HG02981 (cell line): ENCODE data around the gene SPRY4.
"Not testable (repeated sequence)": the region's sequence is repeated elsewhere in the genome, so short reads cannot be mapped to it uniquely, and the experiment has no call there.

Experiments
- ATAC-seq: cut with Tn5 transposase; IDR thresholded peaks from one replicate; pipeline ENCODE4 v1.9.1; 2021; ENCODE audit warnings: mild to moderate bottlenecking, moderate library complexity; ENCODE audit not compliant: unreplicated experiment

The SPRY4 gene

DNA sequence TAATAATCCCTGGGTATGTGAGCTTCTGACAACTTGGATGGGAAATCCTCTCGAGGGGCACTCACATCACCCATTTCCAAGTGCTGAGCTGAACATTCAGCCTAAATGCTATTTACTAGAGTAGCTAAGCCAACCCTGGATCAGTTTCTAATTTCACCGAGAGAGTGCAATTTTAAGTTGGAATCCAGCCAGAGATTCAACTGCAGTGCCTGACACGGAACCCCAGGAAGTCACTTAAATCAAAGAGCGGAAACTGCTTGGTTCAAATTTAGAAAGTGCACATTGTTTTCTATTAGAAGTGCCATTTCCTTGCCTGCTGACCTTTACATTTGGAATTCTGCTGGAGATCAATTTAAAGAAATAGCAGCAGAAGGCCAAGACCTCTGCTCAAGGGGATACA lies 8.8 kb downstream of the SPRY4 start:
- ATAC-seq: no peak

DNA sequence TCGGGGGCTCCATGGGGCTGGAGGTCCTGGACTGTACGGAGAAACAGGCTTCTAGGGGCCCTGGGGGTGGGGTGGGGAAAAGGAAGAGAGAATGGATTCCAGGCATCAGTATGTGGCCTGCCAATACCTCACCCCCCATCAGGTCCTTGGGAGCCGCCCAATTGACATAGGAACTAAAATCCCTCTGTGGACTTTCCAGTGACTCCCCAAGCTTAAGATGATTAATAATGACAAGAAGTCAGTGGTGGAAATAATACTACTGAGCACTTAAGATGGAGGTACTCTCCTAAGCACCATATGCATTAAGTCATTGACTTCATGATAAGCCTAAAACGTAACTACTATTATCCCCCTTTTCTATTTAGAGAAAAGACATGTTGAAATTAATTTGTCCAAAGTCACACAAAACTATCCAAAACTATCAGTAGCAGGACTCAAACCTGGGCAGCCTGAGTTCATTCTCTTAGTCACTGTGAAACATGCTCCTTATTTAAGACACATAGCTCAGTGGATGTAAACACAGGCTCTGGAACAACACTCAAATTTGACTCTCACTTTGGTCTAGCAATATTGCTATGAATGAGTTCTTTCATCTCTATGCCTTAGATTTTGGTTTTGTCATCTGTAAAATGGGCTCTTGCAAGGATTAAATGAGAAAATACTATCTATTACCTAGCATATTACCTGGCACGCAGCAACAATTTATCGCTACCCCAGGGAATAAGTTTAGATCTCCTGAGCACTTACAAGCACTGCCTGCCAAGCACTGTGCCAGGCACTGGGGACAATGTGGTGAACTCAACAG lies 9.5 kb downstream of the SPRY4 start:
- ATAC-seq: no peak

DNA sequence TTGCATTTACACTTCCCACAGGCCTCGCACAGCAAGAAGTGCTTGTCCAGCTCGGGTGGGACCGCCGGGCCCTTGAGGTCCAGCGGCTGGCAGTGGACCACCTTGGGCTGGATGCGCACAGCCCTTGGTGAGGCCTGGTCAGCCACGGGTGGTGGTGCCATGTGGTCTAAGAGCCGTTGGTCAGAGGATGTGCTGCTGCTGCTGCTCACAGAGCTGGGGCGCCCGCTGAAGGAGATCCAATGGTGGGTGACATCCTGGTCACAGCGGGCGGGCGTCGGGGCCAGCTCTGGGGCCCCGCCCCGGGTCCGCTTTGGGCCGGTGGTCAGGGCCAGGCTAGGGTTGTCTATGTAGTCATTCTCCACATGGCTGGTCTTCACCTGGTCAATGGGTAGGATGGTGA lies 10.2 kb downstream of the SPRY4 start:
- no peak for ATAC-seq

DNA sequence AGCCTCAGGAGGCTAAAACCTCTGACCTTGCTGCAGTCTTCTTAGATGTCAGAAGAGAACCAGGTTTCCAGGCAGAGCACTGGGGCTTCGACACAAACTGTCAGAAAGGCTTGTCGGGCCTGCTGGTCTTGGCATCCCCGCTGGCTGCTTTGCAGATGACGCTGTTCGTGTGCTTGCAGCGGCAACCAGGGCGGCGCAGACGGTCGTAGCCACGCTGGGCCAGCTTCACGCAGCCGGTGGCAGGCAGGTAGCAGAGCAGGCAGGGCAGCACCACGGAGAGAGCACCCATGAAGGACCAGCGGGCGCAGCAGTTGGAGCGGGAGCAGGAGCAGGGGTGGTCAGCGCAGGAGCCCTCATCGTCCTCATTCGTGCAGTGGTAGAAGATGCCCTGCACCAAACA lies 10.7 kb downstream of the SPRY4 start:
- no peak for ATAC-seq

DNA sequence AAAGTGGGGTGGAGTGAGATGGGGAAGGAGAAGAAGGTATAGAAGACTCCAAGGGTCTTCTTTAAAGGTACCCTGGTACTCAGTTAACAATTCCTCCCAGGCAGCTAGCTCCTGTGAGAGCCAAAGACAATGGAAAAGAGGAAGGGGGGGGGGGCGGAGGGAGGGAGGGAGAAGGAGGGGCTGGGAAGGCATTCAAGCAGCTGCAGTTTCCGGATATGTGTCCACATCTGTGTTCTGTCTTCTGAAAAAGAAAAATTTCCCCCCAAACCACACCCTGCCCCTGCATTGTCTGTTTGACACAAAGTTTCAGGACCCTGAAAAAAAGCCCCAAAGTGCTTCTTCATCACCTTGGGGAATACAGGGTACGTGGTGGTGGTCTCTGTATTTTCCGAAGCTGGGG lies 11.1 kb downstream of the SPRY4 start:
- no peak for ATAC-seq

DNA sequence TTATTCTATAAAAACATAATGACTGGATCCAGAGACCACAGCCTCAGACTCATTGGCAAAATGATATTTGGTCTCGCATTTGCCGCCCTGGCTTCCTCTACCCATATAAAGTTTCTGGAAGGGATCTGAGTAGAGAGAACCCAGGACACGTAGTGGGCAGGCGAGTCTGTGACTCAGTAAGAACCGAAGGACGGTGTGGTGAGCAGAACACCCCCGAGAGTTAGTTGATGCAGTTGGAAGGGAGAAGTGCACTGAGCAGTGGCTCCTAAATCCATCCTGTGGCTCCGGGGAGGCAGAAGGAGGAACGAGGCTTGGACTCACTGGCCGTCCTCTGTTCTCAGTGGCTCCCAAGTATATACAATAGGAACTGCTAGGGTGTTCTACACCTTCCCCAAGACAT lies 11.5 kb downstream of the SPRY4 start:
- no peak for ATAC-seq

DNA sequence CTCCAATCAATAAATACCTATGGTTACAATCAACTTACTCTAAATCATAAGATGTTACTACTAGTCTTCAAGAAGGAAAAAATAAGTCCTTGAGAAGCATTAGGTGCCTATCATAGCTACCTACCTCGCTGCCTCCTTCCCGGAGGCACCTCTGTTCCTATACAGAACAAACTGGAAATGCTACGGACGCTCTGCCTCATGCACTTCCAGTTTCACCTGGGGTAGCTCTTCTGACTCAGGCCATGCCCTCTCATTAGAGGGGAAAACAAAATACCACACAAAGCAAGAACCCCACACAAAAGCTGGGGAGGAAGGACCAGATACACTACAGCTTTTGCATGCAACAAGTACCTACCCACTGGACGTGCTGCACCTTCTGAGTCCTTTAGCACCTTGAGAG lies 12.4 kb downstream of the SPRY4 start:
- no peak for ATAC-seq

DNA sequence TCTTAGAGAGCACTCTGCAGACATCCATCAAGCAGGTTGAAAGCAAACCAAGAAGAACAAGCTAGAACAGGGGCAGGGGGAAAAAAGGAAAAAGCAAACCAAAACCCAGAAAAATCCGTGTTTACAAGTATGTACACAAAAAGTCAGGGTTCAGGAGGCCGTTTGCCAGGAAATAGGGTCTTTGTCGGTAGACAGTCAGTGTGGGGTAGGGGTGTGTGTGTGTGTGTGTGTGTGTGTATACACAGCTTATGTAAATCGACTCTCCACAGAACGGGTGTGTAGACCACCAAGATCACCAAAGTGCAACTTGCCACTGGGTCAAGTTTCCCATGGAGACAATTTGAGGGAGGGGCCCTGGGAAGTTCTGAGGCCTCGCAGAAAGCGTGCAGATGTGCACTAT lies 13.1 kb downstream of the SPRY4 start:
- ATAC-seq: no peak

DNA sequence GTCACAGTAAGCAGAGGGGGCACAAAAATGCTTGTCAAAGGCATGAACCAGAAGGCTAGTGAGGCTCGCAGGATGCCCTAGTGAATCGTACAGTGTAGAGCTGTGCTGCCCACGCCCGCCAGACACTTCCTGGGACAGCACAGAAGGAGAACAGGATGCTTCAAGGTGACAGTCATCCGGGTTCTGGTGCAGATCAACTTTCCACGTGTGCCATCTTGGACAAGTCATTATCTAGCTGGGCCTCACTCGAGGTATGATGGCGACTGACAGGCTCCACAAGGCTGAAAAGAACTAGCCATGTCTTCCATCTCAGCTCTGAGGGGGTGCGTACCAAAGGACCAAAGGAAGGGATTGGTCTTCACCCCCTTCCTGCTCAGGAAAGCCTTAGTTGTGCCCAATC lies 14.0 kb downstream of the SPRY4 start:
- ATAC-seq: no peak

DNA sequence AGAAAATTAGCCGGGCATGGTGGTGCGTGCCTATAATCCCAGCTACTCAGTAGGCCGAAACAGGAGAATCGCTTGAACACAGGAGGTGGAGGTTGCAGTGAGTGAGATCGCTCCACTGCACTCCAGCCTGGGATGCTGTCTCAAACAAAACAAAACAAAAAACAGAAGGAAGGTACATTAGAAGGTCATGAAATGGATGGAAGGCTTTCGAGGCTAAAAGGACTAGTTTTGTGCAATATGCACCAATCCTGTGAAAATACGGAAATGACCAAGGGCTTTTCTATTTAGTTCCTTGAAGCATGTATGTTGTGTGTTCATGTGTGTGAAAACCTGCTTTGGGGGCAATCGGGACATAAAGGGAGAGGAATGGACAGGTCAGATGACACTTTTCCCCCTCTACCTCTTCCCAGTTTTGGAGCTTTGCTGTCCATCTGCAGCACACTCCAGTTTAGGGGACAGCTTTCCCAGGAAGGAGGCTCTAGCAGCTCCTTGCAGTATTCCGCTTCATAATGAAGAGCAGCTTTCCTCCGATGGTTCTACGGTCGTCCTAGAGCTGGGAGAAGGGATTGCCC lies 15.0 kb downstream of the SPRY4 start:
- ATAC-seq: no peak

DNA sequence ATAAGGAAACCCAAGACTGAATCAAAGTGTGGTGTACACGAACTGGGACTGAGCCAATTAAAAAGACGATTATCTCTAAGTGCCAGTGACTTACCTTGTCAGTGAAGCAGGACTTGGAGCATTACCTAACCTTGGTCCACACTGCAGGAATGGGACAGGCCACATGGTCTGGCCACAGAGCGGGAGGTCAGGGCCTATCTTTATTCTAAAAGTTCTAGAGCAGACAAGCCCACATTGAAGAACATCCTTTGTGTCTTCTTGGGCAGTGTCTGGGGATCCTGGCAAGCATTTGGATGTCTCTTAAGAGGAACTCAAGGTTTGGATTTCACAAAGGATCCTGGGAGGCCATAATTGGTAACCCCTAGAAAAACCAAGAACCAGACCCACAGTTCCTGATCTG lies 16.5 kb downstream of the SPRY4 start:
- no peak for ATAC-seq

DNA sequence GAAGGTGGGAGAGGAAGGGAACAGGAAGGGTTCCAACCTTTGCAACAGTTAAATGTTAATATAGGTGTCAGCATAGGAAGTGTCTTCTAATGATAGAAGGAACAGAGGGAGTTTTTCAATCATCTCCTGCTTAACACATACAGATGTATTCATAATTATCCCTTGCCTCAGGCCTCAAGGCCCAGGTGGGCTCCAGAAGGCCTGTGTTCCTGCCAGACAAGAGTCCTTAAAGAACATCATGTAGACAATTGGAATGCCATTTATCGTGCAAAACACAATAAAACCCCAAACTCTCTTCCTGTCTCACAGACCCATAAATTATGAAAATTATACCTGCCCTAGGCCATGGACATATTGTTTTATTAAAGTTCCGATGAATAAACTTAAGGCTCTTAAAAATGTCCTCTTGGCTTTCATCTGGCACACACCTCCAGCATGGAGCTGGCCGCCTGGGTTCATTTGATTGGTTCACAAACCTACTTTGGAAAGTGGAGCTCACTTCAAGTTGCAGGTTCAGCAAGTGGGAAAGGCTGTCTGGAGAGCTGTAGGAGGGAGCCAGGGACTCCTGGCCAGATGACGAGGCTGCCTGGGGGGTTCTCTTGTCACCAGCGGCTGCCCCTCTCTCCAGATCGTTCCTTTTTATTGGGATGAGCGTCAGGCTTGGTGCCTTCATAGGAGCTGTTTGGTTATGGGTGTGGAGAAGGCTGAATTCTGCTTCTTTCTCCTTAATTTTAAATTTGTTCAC lies 17.5 kb downstream of the SPRY4 start:
- no peak for ATAC-seq

DNA sequence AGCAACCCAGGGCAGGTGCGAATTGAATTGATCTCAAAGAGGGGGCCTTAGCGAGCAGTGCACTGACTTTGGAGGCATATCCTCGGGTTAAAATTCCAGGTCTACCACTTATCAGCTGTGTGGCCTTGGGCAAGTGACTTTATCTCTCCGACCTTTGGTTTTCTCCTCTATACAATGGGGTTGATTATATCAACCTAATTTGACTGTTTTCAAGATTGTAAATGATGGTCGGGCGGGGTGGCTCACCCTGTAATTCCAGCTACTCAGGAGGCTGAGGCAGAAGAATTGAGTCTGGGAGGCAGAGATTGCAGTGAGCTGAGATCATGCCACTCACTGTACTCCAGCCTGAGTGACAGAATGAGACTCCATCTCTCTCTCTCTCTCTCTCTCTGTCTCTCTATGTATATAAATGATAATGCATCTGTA lies 18.7 kb downstream of the SPRY4 start:
- no peak for ATAC-seq

DNA sequence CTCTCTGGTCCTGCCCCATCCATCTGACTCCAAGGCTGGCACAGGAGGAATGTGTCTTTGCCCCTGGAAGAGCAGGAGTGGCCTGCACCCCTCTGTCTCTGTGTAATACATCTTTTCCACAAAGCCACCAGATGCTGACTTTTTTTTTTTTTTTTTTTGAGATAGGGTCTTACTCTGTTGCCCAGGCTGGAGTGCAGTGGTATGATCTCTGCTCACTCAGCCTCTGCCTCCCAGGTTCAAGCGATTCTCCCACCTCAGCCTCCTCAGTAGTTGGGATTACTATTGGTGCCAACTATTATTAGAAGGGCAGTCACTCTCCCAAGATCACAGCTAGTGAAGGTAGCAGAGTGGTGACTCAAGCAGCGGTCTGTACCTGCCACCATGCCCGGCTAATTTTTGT lies 19.6 kb downstream of the SPRY4 start:
- no peak for ATAC-seq

DNA sequence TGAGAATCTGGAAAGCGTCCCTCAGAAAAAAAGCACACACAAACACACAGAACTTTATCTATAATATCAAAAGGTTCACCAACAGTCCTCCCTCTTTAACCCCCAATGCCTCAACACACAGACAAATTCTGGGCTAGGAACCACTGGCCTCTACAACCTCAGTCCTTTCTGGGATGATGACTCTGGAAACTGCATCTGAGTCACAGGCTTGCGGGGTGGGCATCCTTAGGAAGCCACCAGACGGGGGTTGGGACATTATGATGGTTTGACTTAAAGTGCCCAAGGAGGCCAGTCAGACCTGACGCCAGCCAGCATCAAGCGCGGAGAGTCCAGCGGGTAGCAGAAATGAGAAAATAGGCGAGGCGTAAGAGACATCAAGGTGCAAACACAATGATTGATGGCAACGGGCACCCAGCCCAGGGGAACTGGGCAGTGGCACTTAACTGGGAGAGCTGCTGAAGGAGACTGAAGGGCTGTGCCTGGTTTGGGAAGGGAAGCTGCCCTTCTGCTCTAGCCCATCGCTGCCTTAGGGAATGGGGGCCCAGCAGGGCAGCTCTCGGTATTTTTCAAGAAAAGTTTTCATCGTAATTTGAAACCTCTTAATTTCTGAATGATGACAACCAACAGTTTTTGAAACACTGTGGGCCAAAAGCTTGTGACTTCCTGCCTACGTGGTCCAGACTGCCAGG lies 20.7 kb downstream of the SPRY4 start:
- no peak for ATAC-seq

DNA sequence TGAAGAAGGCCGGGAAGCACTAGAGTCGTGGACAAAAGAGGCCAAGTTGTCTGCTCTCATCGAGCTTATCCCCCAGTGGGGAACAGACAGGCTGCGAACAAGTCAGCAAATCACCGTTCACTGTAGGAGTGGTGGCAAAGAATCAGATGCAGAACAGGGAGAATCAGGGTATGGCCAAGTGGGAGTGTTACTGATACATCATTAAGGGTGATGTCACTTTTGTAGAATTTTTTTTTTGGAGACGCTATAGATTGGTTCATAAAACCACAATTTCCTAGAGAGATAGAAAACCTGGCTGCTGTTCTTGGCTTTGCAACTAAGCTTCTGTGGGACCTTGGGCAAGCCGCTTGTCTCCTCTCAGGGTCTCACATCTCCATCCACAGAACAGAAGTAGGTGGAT lies 21.3 kb downstream of the SPRY4 start:
- ATAC-seq: no peak

DNA sequence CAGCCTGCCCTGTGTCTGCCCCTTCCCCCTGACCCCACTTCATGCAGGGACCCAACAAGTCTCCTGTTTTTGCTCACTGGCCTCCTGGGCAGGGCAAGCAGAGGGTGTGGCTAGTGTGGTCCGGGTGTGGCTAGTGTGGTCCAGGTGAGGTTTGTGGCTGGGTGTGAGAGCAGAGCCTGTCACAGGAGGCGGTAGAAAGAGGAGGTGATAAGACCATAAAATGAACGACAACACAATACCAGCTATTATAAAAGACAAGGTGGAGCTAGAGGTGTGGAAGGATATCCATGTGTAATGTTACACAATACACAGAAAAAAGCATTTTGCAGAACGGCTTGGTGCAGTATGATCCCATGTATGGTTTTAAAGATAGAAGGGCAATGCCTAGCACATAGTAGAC lies 23.3 kb downstream of the SPRY4 start:
- no peak for ATAC-seq

DNA sequence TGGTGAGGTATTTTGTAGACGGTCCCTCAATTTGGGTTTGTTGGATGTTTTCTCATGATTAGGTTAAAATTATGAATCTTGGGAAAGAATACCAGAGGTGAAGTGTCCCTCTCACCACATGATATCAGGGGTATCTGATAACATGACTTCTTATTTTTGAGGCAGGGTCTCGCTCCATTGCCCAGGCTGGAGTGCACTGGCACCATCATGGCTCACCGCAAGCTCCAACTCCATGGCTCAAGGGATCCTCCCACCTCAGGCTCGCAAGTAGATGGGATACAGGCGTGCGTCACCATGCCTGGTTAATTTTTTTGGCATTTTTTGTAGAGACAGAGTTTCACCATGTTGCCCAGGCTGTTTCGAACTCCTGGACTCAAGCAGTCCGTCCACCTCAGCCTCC lies 24.1 kb downstream of the SPRY4 start:
- no peak for ATAC-seq

DNA sequence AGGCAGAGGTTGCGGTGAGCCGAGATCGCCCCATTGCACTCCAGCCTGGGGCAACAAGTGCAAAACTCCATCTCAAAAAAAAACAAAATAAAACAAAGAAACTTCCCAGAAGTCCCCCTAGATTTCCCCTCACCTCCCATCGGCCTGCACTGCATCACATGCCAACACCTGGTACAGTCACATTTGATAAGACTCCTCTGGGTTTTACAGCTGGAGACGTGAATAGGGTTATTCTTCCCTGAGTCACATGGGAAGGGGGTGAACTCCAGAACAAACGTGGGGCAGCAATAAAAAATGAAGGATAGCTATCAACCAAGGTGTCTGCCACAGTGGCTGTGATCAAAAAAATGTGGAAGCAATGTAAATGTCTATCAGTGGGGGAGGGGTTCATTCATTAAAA lies 26.0 kb downstream of the SPRY4 start:
- ATAC-seq: no peak

DNA sequence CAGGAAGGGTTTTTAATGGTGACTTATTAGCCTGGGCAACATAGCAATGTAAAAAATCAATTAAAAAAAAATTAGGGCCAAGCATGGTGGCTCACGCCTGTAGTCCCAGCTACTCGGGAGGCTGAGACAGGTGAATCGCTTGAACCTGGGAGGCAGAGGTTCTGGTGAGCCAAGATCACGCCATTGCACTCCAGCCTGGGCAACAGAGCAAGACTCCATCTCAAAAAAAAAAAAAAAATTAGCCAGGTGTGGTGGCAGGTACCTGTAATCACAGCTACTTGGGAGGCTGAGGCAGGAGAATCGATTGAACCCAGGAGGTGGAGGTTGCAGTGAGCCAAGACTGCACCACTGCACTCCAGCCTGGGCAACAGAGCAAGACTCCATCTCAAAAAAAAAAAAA lies 27.0 kb downstream of the SPRY4 start:
- ATAC-seq: not testable (repeated sequence)

DNA sequence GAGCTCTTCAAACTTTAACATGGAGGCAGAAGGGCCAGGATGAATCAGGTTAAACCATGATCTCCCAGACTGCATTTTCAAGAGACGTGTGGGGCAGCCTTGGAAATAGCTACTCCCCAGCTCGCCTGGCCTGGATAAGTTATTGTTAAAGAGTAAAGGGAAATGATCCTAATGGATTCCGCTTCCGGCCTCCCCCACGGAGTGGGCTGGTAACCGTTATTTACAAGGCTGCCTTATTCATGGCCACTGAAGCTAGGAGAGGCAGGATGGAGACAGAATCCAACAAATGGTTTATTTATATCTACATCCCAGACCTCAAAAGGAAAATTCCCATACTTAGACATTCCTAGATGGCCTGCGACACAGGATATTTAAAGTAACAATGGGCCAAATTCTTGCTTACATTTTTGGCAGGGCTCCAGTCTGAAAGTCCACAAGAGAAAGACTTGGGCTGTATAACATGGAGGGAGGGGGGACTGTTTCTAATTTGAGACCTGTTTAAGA lies 27.9 kb downstream of the SPRY4 start:
- ATAC-seq: no peak
